Endothelial cell of umbilical vein (primary cell): Measurements from ENCODE around the gene ZNF672. TPM values are rescaled to one million over a fixed set of nuclear protein-coding genes. Genes with fewer than 3 reads are reported as not detected.

ENCODE experiments used
- BruUV-seq: library from RNA; stranded (reverse); fragments of 400-500 nt; replicated peaks from 2 replicates; lab custom pipeline; 2021; lab: Mats Ljungman, UMichigan
- CTCF ChIA-PET: fragments of 300-600, 350-600 bp; sonication (Branson Sonifier 250); formaldehyde crosslinking; loops from one replicate; lab custom pipeline; 2021; ENCODE audit warnings: antibody characterized with exemption, inconsistent platforms; lab: Charles Lee
- POLR2A ChIA-PET: fragments of 300-600, 350-600 bp; sonication (Branson Sonifier 250); formaldehyde crosslinking; loops from one replicate; lab custom pipeline; 2021; ENCODE audit warnings: antibody characterized with exemption, inconsistent platforms; lab: Charles Lee
- DNase-seq: peaks from one replicate; pipeline ENCODE4 v3.0.0-alpha.2; 2011; ENCODE audit warnings: low read depth, low spot score
- FAIRE-seq: peaks from 2 replicates; lab custom pipeline; 2011; peaks lifted over from hg19 to GRCh38; lab: Jason Lieb, UNC
- H2AFZ ChIP-seq: 2 replicates; pipeline ENCODE4 v1.6.0; 2012; ENCODE audit warnings: low read depth, low read length, control low read depth, inconsistent platforms
- H3K27ac ChIP-seq: 2 replicates; pipeline ENCODE4 v1.5.1; 2011; ENCODE audit warnings: low read depth, mild to moderate bottlenecking, control low read depth, low read length, moderate library complexity; ENCODE audit not compliant: insufficient read depth
- H3K27me3 ChIP-seq, 2 experiments: 2 replicates each; pipeline versions ENCODE4 v1.6.0 to v1.6.1; 2011; ENCODE audit warnings: low read length in 2 of 2, mixed read lengths in 1 of 2; ENCODE audit not compliant: control insufficient read depth in 2 of 2, insufficient read depth in 2 of 2
- H3K36me3 ChIP-seq, 2 experiments: 2 replicates in 1 of 2; 3 replicates in 1 of 2; pipeline ENCODE4 v1.5.1; 2011; ENCODE audit warnings: low read length in 2 of 2, mild to moderate bottlenecking in 1 of 2, moderate library complexity in 1 of 2; ENCODE audit not compliant: control insufficient read depth in 2 of 2, insufficient read depth in 2 of 2; ENCODE audit errors: extremely low read depth in 1 of 2
- H3K4me1 ChIP-seq: 3 replicates; pipeline ENCODE4 v1.5.1; 2011; ENCODE audit warnings: mild to moderate bottlenecking, low read length; ENCODE audit not compliant: control insufficient read depth, insufficient read depth; ENCODE audit errors: extremely low read depth
- H3K4me2 ChIP-seq: 2 replicates; pipeline ENCODE4 v1.6.1; 2011; ENCODE audit warnings: low read length, control low read depth, mixed read lengths; ENCODE audit not compliant: insufficient read depth
- H3K4me3 ChIP-seq, 3 experiments: fragments of 200-600 bp in 1 of 3; sonication (generic), shearing (Covaris generic) in 1 of 3; replicated peaks in 1 of 3; 2 replicates each; pipeline ENCODE4 v1.5.1; 2011 to 2016; ENCODE audit warnings: control low read depth in 3 of 3, low read length in 3 of 3, mild to moderate bottlenecking in 2 of 3, inconsistent platforms in 1 of 3, low read depth in 1 of 3, moderate library complexity in 1 of 3; ENCODE audit not compliant: insufficient read depth in 1 of 3
- H3K79me2 ChIP-seq: 2 replicates; pipeline ENCODE4 v1.6.0; 2012; ENCODE audit warnings: low read length, inconsistent platforms; ENCODE audit not compliant: control insufficient read depth, insufficient read depth
- H3K9ac ChIP-seq: replicated peaks from 2 replicates; pipeline ENCODE3; 2011; ENCODE audit warnings: low read length, control low read depth; ENCODE audit not compliant: insufficient read depth; ENCODE audit errors: extremely low read depth
- H3K9me1 ChIP-seq: replicated peaks from 3 replicates; pipeline ENCODE4 v1.6.0; 2011; ENCODE audit warnings: mild to moderate bottlenecking, low read length; ENCODE audit not compliant: control insufficient read depth, insufficient read depth; ENCODE audit errors: extremely low read depth
- H3K9me3 ChIP-seq: replicated peaks from 2 replicates; pipeline ENCODE4 v1.5.1; 2012; ENCODE audit warnings: low read length, inconsistent platforms; ENCODE audit not compliant: control insufficient read depth, insufficient read depth
- H4K20me1 ChIP-seq: replicated peaks from 2 replicates; pipeline ENCODE3; 2011; ENCODE audit warnings: mild to moderate bottlenecking, low read length; ENCODE audit not compliant: control insufficient read depth, insufficient read depth; ENCODE audit errors: extremely low read depth
- EZH2 ChIP-seq: IDR thresholded peaks from 2 replicates; pipeline ENCODE4 v1.6.1; 2012; ENCODE audit warnings: borderline replicate concordance, low read depth, mild to moderate bottlenecking, moderate library complexity, low read length, inconsistent platforms; ENCODE audit not compliant: severe bottlenecking
- FOS ChIP-seq: IDR thresholded peaks from 2 replicates; pipeline ENCODE4 v1.6.1; 2011; ENCODE audit warnings: mild to moderate bottlenecking, low read length, moderate library complexity, borderline replicate concordance; ENCODE audit not compliant: insufficient read depth
- GATA2 ChIP-seq: IDR thresholded peaks from 2 replicates; pipeline ENCODE4 v1.7.0; 2011; ENCODE audit warnings: low read depth, mild to moderate bottlenecking, moderate library complexity, mixed read lengths, low read length; ENCODE audit not compliant: insufficient read length, insufficient read depth
- JUN ChIP-seq: IDR thresholded peaks from 2 replicates; pipeline ENCODE4 v1.6.1; 2011; ENCODE audit warnings: borderline replicate concordance, low read depth; ENCODE audit not compliant: insufficient read length, insufficient read depth
- MYC ChIP-seq: IDR thresholded peaks from one replicate; pipeline ENCODE4 v1.6.1; 2011; ENCODE audit warnings: mild to moderate bottlenecking, low read depth, low read length
- POLR2A ChIP-seq: IDR thresholded peaks from 2 replicates; pipeline ENCODE4 v1.6.1; 2012; ENCODE audit warnings: low read depth, mild to moderate bottlenecking, control low read depth, low read length
- POLR2AphosphoS5 ChIP-seq: IDR thresholded peaks from 2 replicates; pipeline ENCODE4 v1.6.1; 2012; ENCODE audit warnings: low read depth, mild to moderate bottlenecking, control low read depth, low read length, moderate library complexity; ENCODE audit not compliant: insufficient read depth
- dilution Hi-C: fragments of 300-500 bp; cut with MboI; formaldehyde crosslinking; loops from one replicate; pipeline ENCODE4 v1.15.0; 2019; ENCODE audit warnings: low sequenced_read_pairs; ENCODE audit not compliant: extremely low pct_ligation_motif_present
- intact Hi-C: fragments of 100-400 bp; cut with micrococcal nuclease; formaldehyde crosslinking; loops from one replicate; pipeline ENCODE4 v1.10.0; 2022
- polyA plus RNA-seq, 4 experiments: library from polyadenylated mRNA; depleted of rRNA in 3 of 4; stranded (reverse) in 3 of 4; unstranded in 1 of 4; fragments of >200 nt; gene quantifications; 2 replicates each; pipeline versions ENCODE4 v1.2.1 to v1.2.3, GENCODE V29; 2011 to 2012; ENCODE audit warnings: missing spikeins in 1 of 4
- total RNA-seq: library from RNA; stranded (reverse); gene quantifications from 2 replicates; pipeline ENCODE4 v1.2.3, GENCODE V29; 2021
- TF ChIP-seq, protein P1 (sequence below): IDR thresholded peaks from 2 replicates; pipeline ENCODE4 v1.6.1; 2011; ENCODE audit not compliant: insufficient read depth, insufficient read length
- TF ChIP-seq, protein P2 (sequence below), 2 donors: IDR thresholded peaks; 1 replicate in 1 of 2; 2 replicates in 1 of 2; pipeline ENCODE4 v1.5.1; 2011; ENCODE audit warnings: low read length in 2 of 2, mild to moderate bottlenecking in 2 of 2, moderate library complexity in 2 of 2, control low read depth in 1 of 2, inconsistent platforms in 1 of 2, low read depth in 1 of 2; ENCODE audit not compliant: insufficient read depth in 1 of 2; ENCODE audit errors: extremely low read depth in 1 of 2

ZNF672 gene
- total and polyA plus RNA-seq, 2 donors (not counting 3 experiments of a cell fraction or from before 2014, with no cell fraction given) = 20.1 to 29.6 TPM

- BruUV-seq = no TSS peak
- Histone ChIP-seq H3K9me1 (no peaks in the 10 kb centered on the region), H3K36me3 (peaks cover 2 to 21% of the 10 kb centered on the region in 2 experiments), H4K20me1 (no peaks in the 10 kb centered on the region), H3K4me1 (peaks cover 2% of the 10 kb centered on the region), H3K4me2 (no peak overlapping the region), H3K4me3 (no peak overlapping the region), H3K27me3 (no peaks in the 10 kb centered on the region), H3K9ac (no peak overlapping the region), H2AFZ (no peak overlapping the region), H3K27ac (no peak overlapping the region), H3K79me2 (no peaks in the 10 kb centered on the region), H3K9me3 (no peaks in the 10 kb centered on the region)
- dilution Hi-C loops (no loop called here), intact Hi-C loops (loop anchor here (5.0 kb wide), 3 partner anchors 567 to 1417 kb away; no protein-coding TSS in a partner anchor)
- FAIRE-seq = no peak
- ChIA-PET POLR2A (no interaction called here), CTCF (no interaction called here)
- DNase-seq = no peak
- TF ChIP-seq GATA2 (no peak), MYC (no peak), POLR2AphosphoS5 (no peak), EZH2 (no peak)
- TF ChIP-seq, protein P1, sequence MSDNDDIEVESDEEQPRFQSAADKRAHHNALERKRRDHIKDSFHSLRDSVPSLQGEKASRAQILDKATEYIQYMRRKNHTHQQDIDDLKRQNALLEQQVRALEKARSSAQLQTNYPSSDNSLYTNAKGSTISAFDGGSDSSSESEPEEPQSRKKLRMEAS = no peak
Observed at GRCh38 chr1:248808876-248809275, 29.1 kb upstream of the ZNF672 start.

DNA sequence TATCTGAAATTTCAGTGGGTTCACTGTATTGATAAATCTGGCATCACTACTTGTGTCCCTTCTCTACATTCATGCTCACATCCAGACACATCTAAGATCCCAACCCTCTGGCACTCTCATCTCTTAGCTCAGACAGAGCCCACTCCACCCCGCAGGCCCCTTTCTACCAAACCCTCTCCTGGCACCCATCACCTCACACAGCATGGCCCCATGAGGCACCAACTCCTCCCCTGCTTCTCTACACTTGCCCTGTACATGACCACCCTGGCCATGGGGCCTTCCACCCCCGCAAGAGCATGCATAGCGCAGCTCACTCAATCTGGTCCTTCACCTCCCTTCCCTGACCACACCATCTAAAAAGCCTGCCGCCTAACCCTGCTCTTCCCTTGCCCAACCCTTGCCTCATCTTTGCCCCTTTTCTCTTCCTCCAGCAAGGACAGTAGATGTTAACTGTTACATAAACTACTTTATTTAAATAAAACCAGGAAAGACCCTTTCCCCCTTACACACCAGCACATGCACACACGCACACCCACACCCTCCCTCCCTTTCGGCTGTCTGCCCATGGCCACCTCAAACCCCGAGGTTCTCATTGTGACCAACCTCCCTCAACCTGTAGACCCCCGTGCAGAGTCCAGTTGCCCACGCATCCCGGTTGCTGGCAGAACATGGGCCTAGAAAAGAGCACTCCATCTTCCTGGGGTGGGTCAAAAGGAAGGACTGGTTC lies 27.9 kb upstream of the ZNF672 start:
- no peak overlapping the region for H2AFZ ChIP-seq
- peaks cover 5 to 30% of the 10 kb centered on the region in 2 experiments for H3K36me3 ChIP-seq
- BruUV-seq = no TSS peak
- H3K4me2 ChIP-seq = no peak overlapping the region
- H3K27ac ChIP-seq = no peak overlapping the region
- no peak overlapping the region for H3K9ac ChIP-seq
- H3K27me3 ChIP-seq = no peaks in the 10 kb centered on the region
- no peaks in the 10 kb centered on the region for H3K79me2 ChIP-seq
- CTCF ChIA-PET = interaction anchor here (0.5 kb wide), 1 partner anchor 89 kb away, joined by 5 read pairs; no protein-coding TSS in a partner anchor
- dilution Hi-C loops = no loop called here
- no peak overlapping the region for H3K4me3 ChIP-seq
- H3K9me3 ChIP-seq = no peaks in the 10 kb centered on the region
- intact Hi-C loops = loop anchor here (5.0 kb wide), 3 partner anchors 568 to 1418 kb away; no protein-coding TSS in a partner anchor
- FAIRE-seq (no peak), DNase-seq (no peak)
- peaks cover 2% of the 10 kb centered on the region for H3K4me1 ChIP-seq
- no peaks in the 10 kb centered on the region for H4K20me1 ChIP-seq
- no peaks in the 10 kb centered on the region for H3K9me1 ChIP-seq
- TF ChIP-seq EZH2 (no peak), JUN (no peak), FOS (no peak), POLR2AphosphoS5 (no peak), MYC (no peak), POLR2A (no peak), GATA2 (no peak)
- TF ChIP-seq, protein P1 = no peak
- TF ChIP-seq, protein P2, sequence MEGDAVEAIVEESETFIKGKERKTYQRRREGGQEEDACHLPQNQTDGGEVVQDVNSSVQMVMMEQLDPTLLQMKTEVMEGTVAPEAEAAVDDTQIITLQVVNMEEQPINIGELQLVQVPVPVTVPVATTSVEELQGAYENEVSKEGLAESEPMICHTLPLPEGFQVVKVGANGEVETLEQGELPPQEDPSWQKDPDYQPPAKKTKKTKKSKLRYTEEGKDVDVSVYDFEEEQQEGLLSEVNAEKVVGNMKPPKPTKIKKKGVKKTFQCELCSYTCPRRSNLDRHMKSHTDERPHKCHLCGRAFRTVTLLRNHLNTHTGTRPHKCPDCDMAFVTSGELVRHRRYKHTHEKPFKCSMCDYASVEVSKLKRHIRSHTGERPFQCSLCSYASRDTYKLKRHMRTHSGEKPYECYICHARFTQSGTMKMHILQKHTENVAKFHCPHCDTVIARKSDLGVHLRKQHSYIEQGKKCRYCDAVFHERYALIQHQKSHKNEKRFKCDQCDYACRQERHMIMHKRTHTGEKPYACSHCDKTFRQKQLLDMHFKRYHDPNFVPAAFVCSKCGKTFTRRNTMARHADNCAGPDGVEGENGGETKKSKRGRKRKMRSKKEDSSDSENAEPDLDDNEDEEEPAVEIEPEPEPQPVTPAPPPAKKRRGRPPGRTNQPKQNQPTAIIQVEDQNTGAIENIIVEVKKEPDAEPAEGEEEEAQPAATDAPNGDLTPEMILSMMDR (IDR thresholded peaks at IDR 0.05; ENCODE audit: extremely low read depth in 1 of 2, insufficient read depth in 1 of 2, low read depth in 1 of 2, low read length in 2 of 2) = no peak
- POLR2A ChIA-PET = no interaction called here
